ENCODE data around the gene AHCYL2.
"Not testable (repeated sequence)": the region's sequence is repeated elsewhere in the genome, so short reads cannot be mapped to it uniquely, and the experiment has no call there.

Gene AHCYL2

GRCh38 chr7:129439963-129440625 is 215.3 kb downstream of the AHCYL2 start:
- Histone ChIP-seq H3K27me3 (ENCODE audit: insufficient read depth, low read length, poor library complexity, severe bottlenecking) (no peaks in the 10 kb centered on the region), H3K4me1 (ENCODE audit: insufficient read depth, low read length, poor library complexity, severe bottlenecking) (peaks cover 10% of the 10 kb centered on the region), H3K4me2 (ENCODE audit: low read depth, low read length, poor library complexity, severe bottlenecking) (no peak overlapping the region), H3K36me3 (ENCODE audit: insufficient read depth, low read length) (no peaks in the 10 kb centered on the region), H3K79me2 (ENCODE audit: insufficient read depth, low read length) (no peaks in the 10 kb centered on the region), H4K20me1 (ENCODE audit: insufficient read depth, low read length, poor library complexity, severe bottlenecking) (no peaks in the 10 kb centered on the region), H3K9me3 (ENCODE audit: insufficient read depth, low read depth, low read length) (no peaks in the 10 kb centered on the region), H3K9ac (ENCODE audit: low read depth, low read length, poor library complexity, severe bottlenecking) (no peak overlapping the region), H3K9me2 (replicated peaks; ENCODE audit: low read depth, low read length) (no peaks in the 10 kb centered on the region), H3K4me3 (ENCODE audit: low read length, poor library complexity, severe bottlenecking) (no peak overlapping the region), H3F3A (ENCODE audit: low read depth) (no peaks in the 10 kb centered on the region), H2AFZ (ENCODE audit: low read length) (no peak overlapping the region)
- TF ChIP-seq EZH2phosphoT487 (IDR thresholded peaks at IDR 0.05; ENCODE audit: borderline replicate concordance): no peak
- no peak for TF ChIP-seq CTCF (conservative IDR thresholded peaks at IDR 0.05; ENCODE audit: low read length)

DNA sequence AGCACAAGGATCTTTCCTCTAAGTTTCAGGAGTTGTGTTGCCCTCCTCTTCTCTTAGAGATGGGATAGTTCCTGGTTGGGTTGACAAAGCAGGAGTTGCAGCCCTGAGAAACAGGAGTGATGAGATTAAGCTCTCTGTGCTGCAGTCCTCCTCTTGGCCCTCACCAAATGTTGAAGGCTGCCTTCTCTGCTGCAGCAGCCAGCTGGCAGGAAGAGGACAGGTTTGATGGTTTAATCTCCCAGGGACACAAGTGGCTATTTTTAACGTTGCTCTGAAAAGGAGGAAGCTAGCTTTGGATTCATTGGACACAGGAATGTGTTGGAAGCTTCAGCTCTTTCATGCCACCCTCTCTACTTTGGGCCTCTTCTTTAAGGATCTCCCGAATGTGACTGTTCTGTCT is 218.8 kb downstream of the AHCYL2 start:
- no peaks in the 10 kb centered on the region for H3K27me3 ChIP-seq (ENCODE audit: insufficient read depth, low read length, poor library complexity, severe bottlenecking)
- no peak overlapping the region for H3K9ac ChIP-seq (ENCODE audit: low read depth, low read length, poor library complexity, severe bottlenecking)
- TF ChIP-seq CTCF (conservative IDR thresholded peaks at IDR 0.05; ENCODE audit: low read length) (no peak), EZH2phosphoT487 (IDR thresholded peaks at IDR 0.05; ENCODE audit: borderline replicate concordance) (no peak)
- H2AFZ ChIP-seq (ENCODE audit: low read length): no peak overlapping the region
- no peaks in the 10 kb centered on the region for H3F3A ChIP-seq (ENCODE audit: low read depth)
- H3K4me1 ChIP-seq (ENCODE audit: insufficient read depth, low read length, poor library complexity, severe bottlenecking): peaks cover 5% of the 10 kb centered on the region
- H3K4me3 ChIP-seq (ENCODE audit: low read length, poor library complexity, severe bottlenecking): no peak overlapping the region
- H3K4me2 ChIP-seq (ENCODE audit: low read depth, low read length, poor library complexity, severe bottlenecking): no peak overlapping the region
- no peaks in the 10 kb centered on the region for H3K9me3 ChIP-seq (ENCODE audit: insufficient read depth, low read depth, low read length)
- no peaks in the 10 kb centered on the region for H4K20me1 ChIP-seq (ENCODE audit: insufficient read depth, low read length, poor library complexity, severe bottlenecking)
- no peaks in the 10 kb centered on the region for H3K9me2 ChIP-seq (replicated peaks; ENCODE audit: low read depth, low read length)
- H3K79me2 ChIP-seq (ENCODE audit: insufficient read depth, low read length): no peaks in the 10 kb centered on the region
- no peaks in the 10 kb centered on the region for H3K36me3 ChIP-seq (ENCODE audit: insufficient read depth, low read length)

- not testable (repeated sequence) for H3K9me3 ChIP-seq (ENCODE audit: insufficient read depth, low read depth, low read length); H3K27me3 ChIP-seq (ENCODE audit: insufficient read depth, low read length, poor library complexity, severe bottlenecking)
These were observed 219.9 kb downstream of the AHCYL2 start for GRCh38 chr7:129444776-129445175.

DNA sequence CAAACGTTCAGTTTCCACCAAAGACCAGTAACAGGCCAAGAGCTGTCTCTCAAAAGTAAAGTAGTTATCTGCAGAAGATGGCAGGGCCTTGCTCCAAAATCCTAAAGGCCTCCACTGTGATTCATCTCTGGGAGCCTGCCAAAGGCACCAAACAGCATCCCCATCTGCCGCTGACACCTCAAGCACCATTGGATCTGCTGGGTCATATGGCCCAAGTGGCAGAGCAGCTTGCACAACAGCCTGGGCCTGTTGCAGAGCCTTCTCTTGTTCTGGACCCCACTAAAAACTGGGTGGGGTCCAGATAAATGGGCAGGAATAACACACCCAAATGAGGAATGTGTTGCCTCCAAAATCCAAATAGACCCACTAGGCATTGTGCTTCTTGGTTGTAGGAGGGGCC is 222.1 kb downstream of the AHCYL2 start:
- not testable (repeated sequence) for H3K4me3 ChIP-seq (ENCODE audit: low read length, poor library complexity, severe bottlenecking); H3F3A ChIP-seq (ENCODE audit: low read depth); H3K4me1 ChIP-seq (ENCODE audit: insufficient read depth, low read length, poor library complexity, severe bottlenecking); H4K20me1 ChIP-seq (ENCODE audit: insufficient read depth, low read length, poor library complexity, severe bottlenecking); H3K27me3 ChIP-seq (ENCODE audit: insufficient read depth, low read length, poor library complexity, severe bottlenecking); H3K9me2 ChIP-seq (replicated peaks; ENCODE audit: low read depth, low read length); H3K79me2 ChIP-seq (ENCODE audit: insufficient read depth, low read length); H3K4me2 ChIP-seq (ENCODE audit: low read depth, low read length, poor library complexity, severe bottlenecking); H3K36me3 ChIP-seq (ENCODE audit: insufficient read depth, low read length); H3K9ac ChIP-seq (ENCODE audit: low read depth, low read length, poor library complexity, severe bottlenecking); H3K9me3 ChIP-seq (ENCODE audit: insufficient read depth, low read depth, low read length); H2AFZ ChIP-seq (ENCODE audit: low read length)

More at GRCh38 chr7:129444776-129445175, 219.9 kb downstream of the AHCYL2 start:
- not testable (repeated sequence) for H3K36me3 ChIP-seq (ENCODE audit: insufficient read depth, low read length); H3K79me2 ChIP-seq (ENCODE audit: insufficient read depth, low read length); H3K4me1 ChIP-seq (ENCODE audit: insufficient read depth, low read length, poor library complexity, severe bottlenecking); H3K9me2 ChIP-seq (replicated peaks; ENCODE audit: low read depth, low read length); H2AFZ ChIP-seq (ENCODE audit: low read length); H3F3A ChIP-seq (ENCODE audit: low read depth); H3K4me3 ChIP-seq (ENCODE audit: low read length, poor library complexity, severe bottlenecking); H3K9ac ChIP-seq (ENCODE audit: low read depth, low read length, poor library complexity, severe bottlenecking); H4K20me1 ChIP-seq (ENCODE audit: insufficient read depth, low read length, poor library complexity, severe bottlenecking); H3K4me2 ChIP-seq (ENCODE audit: low read depth, low read length, poor library complexity, severe bottlenecking)

DNA sequence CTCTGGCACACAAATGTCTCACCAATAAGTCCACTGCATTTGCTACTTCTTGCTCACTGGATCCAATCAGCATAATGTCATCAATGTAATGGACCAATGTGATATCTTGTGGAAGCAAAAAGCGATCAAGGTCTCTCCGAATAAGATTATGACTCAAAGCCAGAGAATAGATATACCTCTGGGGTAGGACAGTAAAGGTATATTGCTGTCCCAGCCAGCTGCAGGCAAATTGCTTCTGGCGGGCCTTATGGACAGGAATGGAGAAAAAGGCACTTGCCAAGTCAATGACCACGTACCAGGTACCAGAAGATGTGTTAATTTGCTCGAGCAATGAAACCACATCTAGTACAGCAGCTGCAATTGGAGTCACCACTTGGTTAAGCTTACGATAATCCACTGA is 222.6 kb downstream of the AHCYL2 start:
- H3K9me2 ChIP-seq (replicated peaks; ENCODE audit: low read depth, low read length); H2AFZ ChIP-seq (ENCODE audit: low read length); H3K4me2 ChIP-seq (ENCODE audit: low read depth, low read length, poor library complexity, severe bottlenecking); H3K4me3 ChIP-seq (ENCODE audit: low read length, poor library complexity, severe bottlenecking); H3K27me3 ChIP-seq (ENCODE audit: insufficient read depth, low read length, poor library complexity, severe bottlenecking); H3K36me3 ChIP-seq (ENCODE audit: insufficient read depth, low read length); H4K20me1 ChIP-seq (ENCODE audit: insufficient read depth, low read length, poor library complexity, severe bottlenecking); H3K9me3 ChIP-seq (ENCODE audit: insufficient read depth, low read depth, low read length); H3K9ac ChIP-seq (ENCODE audit: low read depth, low read length, poor library complexity, severe bottlenecking); H3F3A ChIP-seq (ENCODE audit: low read depth); H3K79me2 ChIP-seq (ENCODE audit: insufficient read depth, low read length); H3K4me1 ChIP-seq (ENCODE audit: insufficient read depth, low read length, poor library complexity, severe bottlenecking): not testable (repeated sequence)

DNA sequence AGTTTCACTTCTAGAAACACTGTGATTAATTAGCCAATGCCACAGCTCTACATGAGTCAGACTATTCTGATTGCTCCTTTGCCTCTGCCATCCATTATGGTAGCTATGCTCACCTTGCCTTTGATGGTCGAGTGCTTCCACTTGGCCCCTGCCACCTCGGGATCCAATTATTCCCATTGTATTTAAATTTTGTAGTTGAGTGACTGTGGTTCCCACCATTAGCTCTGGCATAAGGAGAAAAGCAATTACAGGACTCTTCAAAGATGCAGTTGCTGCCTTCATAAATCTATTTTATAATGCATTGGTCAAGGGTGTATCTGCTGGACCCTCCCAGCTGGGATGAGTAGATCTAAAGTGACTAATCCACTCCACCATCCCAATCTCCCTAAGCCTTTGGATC is 223.8 kb downstream of the AHCYL2 start:
- not testable (repeated sequence) for H3K9ac ChIP-seq (ENCODE audit: low read depth, low read length, poor library complexity, severe bottlenecking)

More for the DNA sequence above, 223.8 kb downstream of the AHCYL2 start:
- not testable (repeated sequence) for H3K4me2 ChIP-seq (ENCODE audit: low read depth, low read length, poor library complexity, severe bottlenecking); H3F3A ChIP-seq (ENCODE audit: low read depth); H3K27me3 ChIP-seq (ENCODE audit: insufficient read depth, low read length, poor library complexity, severe bottlenecking); H3K9me3 ChIP-seq (ENCODE audit: insufficient read depth, low read depth, low read length); H3K79me2 ChIP-seq (ENCODE audit: insufficient read depth, low read length); H3K9me2 ChIP-seq (replicated peaks; ENCODE audit: low read depth, low read length); H3K4me1 ChIP-seq (ENCODE audit: insufficient read depth, low read length, poor library complexity, severe bottlenecking); H3K36me3 ChIP-seq (ENCODE audit: insufficient read depth, low read length); H2AFZ ChIP-seq (ENCODE audit: low read length); H3K4me3 ChIP-seq (ENCODE audit: low read length, poor library complexity, severe bottlenecking); H4K20me1 ChIP-seq (ENCODE audit: insufficient read depth, low read length, poor library complexity, severe bottlenecking)

All from Loucy (cell line).